PC-3 (cell line): ENCODE results near the gene EXD3.

Source experiments
- CTCF ChIP-seq: fragments of 300-600 bp; sonication (generic); conservative IDR thresholded peaks from 2 replicates; pipeline ENCODE4 v1.5.1; 2017; ENCODE audit warnings: antibody characterized with exemption, low read depth, mild to moderate bottlenecking, low read length
- EZH2 ChIP-seq: fragments of 300-600 bp; sonication (generic); IDR thresholded peaks from one replicate; pipeline ENCODE4 v1.6.1; 2017; ENCODE audit warnings: antibody characterized with exemption, mild to moderate bottlenecking, low read length; ENCODE audit not compliant: unreplicated experiment
- EZH2phosphoT487 ChIP-seq: fragments of 300-600 bp; sonication (generic); IDR thresholded peaks from 2 replicates; pipeline ENCODE4 v1.6.1; 2018; ENCODE audit warnings: mild to moderate bottlenecking, antibody characterized with exemption, low read length, borderline replicate concordance

GRCh38 chr9:137393176-137394150 lies 29.5 kb downstream of the EXD3 start:
- TF ChIP-seq CTCF = no peak
- no peak for TF ChIP-seq EZH2
- no peak for TF ChIP-seq EZH2phosphoT487
